ENCODE measurements around the gene TAF1B. TPM values are rescaled to one million over a fixed set of nuclear protein-coding genes. Genes with fewer than 3 reads are reported as not detected.

TAF1B gene
- total RNA-seq, 2 donors from 2014 or later: 29.8 to 41.1 TPM

GRCh38 chr2:9867881-9868280 is 24.6 kb downstream of the TAF1B start:
- Mint-ChIP-seq H3K27ac (peak overlapping the region; percentile 5), H3K9me3 (peaks cover 5% of the 10 kb centered on the region), H3K4me3 (no peak overlapping the region), H3K27me3 (no peaks in the 10 kb centered on the region), H3K4me1 (no peaks in the 10 kb centered on the region), H3K36me3 (ENCODE audit: low read depth) (peaks cover 51% of the 10 kb centered on the region)
- ATAC-seq (replicated peaks): no peak

GRCh38 chr2:9873337-9873736 is 30.1 kb downstream of the TAF1B start:
- no peak for ATAC-seq (replicated peaks)
- Mint-ChIP-seq H3K4me1 (no peaks in the 10 kb centered on the region), H3K4me3 (no peak overlapping the region), H3K36me3 (ENCODE audit: low read depth) (peaks cover 89% of the 10 kb centered on the region), H3K9me3 (no peaks in the 10 kb centered on the region), H3K27ac (peak overlapping the region; percentile 2), H3K27me3 (no peaks in the 10 kb centered on the region)

GRCh38 chr2:9877026-9877425 is 33.8 kb downstream of the TAF1B start:
- H3K4me1 Mint-ChIP-seq: no peaks in the 10 kb centered on the region
- H3K9me3 Mint-ChIP-seq: no peaks in the 10 kb centered on the region
- H3K36me3 Mint-ChIP-seq (ENCODE audit: low read depth): peaks cover 74% of the 10 kb centered on the region
- no peak overlapping the region for H3K4me3 Mint-ChIP-seq
- ATAC-seq (replicated peaks): no peak
- H3K27ac Mint-ChIP-seq: no peak overlapping the region
- no peaks in the 10 kb centered on the region for H3K27me3 Mint-ChIP-seq

GRCh38 chr2:9877726-9878125 is 34.5 kb downstream of the TAF1B start:
- H3K4me3 Mint-ChIP-seq: no peak overlapping the region
- no peak overlapping the region for H3K27ac Mint-ChIP-seq
- no peak for ATAC-seq (replicated peaks)
- no peaks in the 10 kb centered on the region for H3K4me1 Mint-ChIP-seq
- no peaks in the 10 kb centered on the region for H3K27me3 Mint-ChIP-seq
- H3K9me3 Mint-ChIP-seq: no peaks in the 10 kb centered on the region
- peaks cover 68% of the 10 kb centered on the region for H3K36me3 Mint-ChIP-seq (ENCODE audit: low read depth)

GRCh38 chr2:9879455-9880194 is 36.4 kb downstream of the TAF1B start:
- ATAC-seq (replicated peaks): no peak
- H3K36me3 Mint-ChIP-seq (ENCODE audit: low read depth): peaks cover 62% of the 10 kb centered on the region

GRCh38 chr2:9883897-9884296 is 40.6 kb downstream of the TAF1B start:
- H3K4me1 Mint-ChIP-seq: no peaks in the 10 kb centered on the region
- H3K9me3 Mint-ChIP-seq: peaks cover 12% of the 10 kb centered on the region
- no peak overlapping the region for H3K4me3 Mint-ChIP-seq
- H3K27ac Mint-ChIP-seq: no peak overlapping the region
- no peaks in the 10 kb centered on the region for H3K27me3 Mint-ChIP-seq
- no peak for ATAC-seq (replicated peaks)
- peaks cover 69% of the 10 kb centered on the region for H3K36me3 Mint-ChIP-seq (ENCODE audit: low read depth)

More at GRCh38 chr2:9879455-9880194, 36.4 kb downstream of the TAF1B start:
- Mint-ChIP-seq H3K9me3 (no peaks in the 10 kb centered on the region), H3K27ac (no peak overlapping the region), H3K27me3 (no peaks in the 10 kb centered on the region), H3K4me3 (no peak overlapping the region), H3K4me1 (no peaks in the 10 kb centered on the region)

- Mint-ChIP-seq H3K4me3 (no peak overlapping the region), H3K36me3 (ENCODE audit: low read depth) (peaks cover 69% of the 10 kb centered on the region), H3K27me3 (no peaks in the 10 kb centered on the region), H3K9me3 (peaks cover 12% of the 10 kb centered on the region), H3K4me1 (no peaks in the 10 kb centered on the region), H3K27ac (no peak overlapping the region)
- no peak for ATAC-seq (replicated peaks)
These were observed 41.2 kb downstream of the TAF1B start for GRCh38 chr2:9884436-9884835.

GRCh38 chr2:9885036-9885684 is 41.9 kb downstream of the TAF1B start:
- Mint-ChIP-seq H3K36me3 (ENCODE audit: low read depth) (peaks cover 69% of the 10 kb centered on the region), H3K9me3 (peaks cover 12% of the 10 kb centered on the region), H3K27ac (no peak overlapping the region), H3K4me1 (peaks cover 3% of the 10 kb centered on the region), H3K4me3 (no peak overlapping the region), H3K27me3 (no peaks in the 10 kb centered on the region)
- no peak for ATAC-seq (replicated peaks)

- Mint-ChIP-seq H3K36me3 (ENCODE audit: low read depth) (peaks cover 84% of the 10 kb centered on the region), H3K27me3 (no peaks in the 10 kb centered on the region), H3K4me1 (peaks cover 9% of the 10 kb centered on the region), H3K9me3 (peaks cover 12% of the 10 kb centered on the region), H3K4me3 (no peak overlapping the region), H3K27ac (no peak overlapping the region)
- no peak for ATAC-seq (replicated peaks)
These were observed 44.2 kb downstream of the TAF1B start for GRCh38 chr2:9887513-9887912.

GRCh38 chr2:9889812-9890261 is 46.6 kb downstream of the TAF1B start:
- H3K4me3 Mint-ChIP-seq: no peak overlapping the region
- peaks cover 12% of the 10 kb centered on the region for H3K9me3 Mint-ChIP-seq
- H3K36me3 Mint-ChIP-seq (ENCODE audit: low read depth): peaks cover 82% of the 10 kb centered on the region
- no peak for ATAC-seq (replicated peaks)
- no peak overlapping the region for H3K27ac Mint-ChIP-seq
- H3K4me1 Mint-ChIP-seq: peaks cover 9% of the 10 kb centered on the region
- H3K27me3 Mint-ChIP-seq: no peaks in the 10 kb centered on the region

- H3K36me3 Mint-ChIP-seq (ENCODE audit: low read depth): peaks cover 67% of the 10 kb centered on the region
These were observed 49.0 kb downstream of the TAF1B start for GRCh38 chr2:9892236-9892635.

GRCh38 chr2:9895669-9896590 is 52.7 kb downstream of the TAF1B start:
- H3K4me3 Mint-ChIP-seq: no peak overlapping the region
- H3K4me1 Mint-ChIP-seq: peaks cover 28% of the 10 kb centered on the region
- H3K9me3 Mint-ChIP-seq: no peaks in the 10 kb centered on the region
- peaks cover 32% of the 10 kb centered on the region for H3K36me3 Mint-ChIP-seq (ENCODE audit: low read depth)
- no peak overlapping the region for H3K27ac Mint-ChIP-seq
- H3K27me3 Mint-ChIP-seq: no peaks in the 10 kb centered on the region
- ATAC-seq (replicated peaks): no peak

More at GRCh38 chr2:9892236-9892635, 49.0 kb downstream of the TAF1B start:
- no peaks in the 10 kb centered on the region for H3K27me3 Mint-ChIP-seq
- no peak overlapping the region for H3K27ac Mint-ChIP-seq
- peaks cover 17% of the 10 kb centered on the region for H3K4me1 Mint-ChIP-seq
- H3K9me3 Mint-ChIP-seq: peaks cover 9% of the 10 kb centered on the region
- H3K4me3 Mint-ChIP-seq: no peak overlapping the region
- no peak for ATAC-seq (replicated peaks)

GRCh38 chr2:9897331-9897737 is 54.1 kb downstream of the TAF1B start:
- H3K4me3 Mint-ChIP-seq: peak overlapping the region; percentile 44
- peaks cover 24% of the 10 kb centered on the region for H3K36me3 Mint-ChIP-seq (ENCODE audit: low read depth)
- H3K9me3 Mint-ChIP-seq: no peaks in the 10 kb centered on the region
- peak; percentile 98 for ATAC-seq (replicated peaks)
- no peaks in the 10 kb centered on the region for H3K27me3 Mint-ChIP-seq
- H3K4me1 Mint-ChIP-seq: peaks cover 24% of the 10 kb centered on the region
- H3K27ac Mint-ChIP-seq: peak overlapping the region; percentile 74

GRCh38 chr2:9897846-9898245 is 54.6 kb downstream of the TAF1B start:
- Mint-ChIP-seq H3K4me1 (peaks cover 22% of the 10 kb centered on the region), H3K9me3 (no peaks in the 10 kb centered on the region), H3K27me3 (no peaks in the 10 kb centered on the region), H3K4me3 (peak overlapping the region; percentile 44), H3K27ac (peak overlapping the region; percentile 74), H3K36me3 (ENCODE audit: low read depth) (peaks cover 19% of the 10 kb centered on the region)
- no peak for ATAC-seq (replicated peaks)
